ENCODE measurements around the gene ELL2.

ELL2 gene

GRCh38 chr5:95899006-95899405, 62.6 kb downstream of the ELL2 start:
- peaks cover 32% of the 10 kb centered on the region for H3K36me3 Mint-ChIP-seq
- no peaks in the 10 kb centered on the region for H3K9me3 Mint-ChIP-seq
- no peak overlapping the region for H3K27ac Mint-ChIP-seq
- H3K4me3 Mint-ChIP-seq: no peak overlapping the region
- H3K27me3 Mint-ChIP-seq: no peaks in the 10 kb centered on the region
- no peaks in the 10 kb centered on the region for H3K4me1 Mint-ChIP-seq

GRCh38 chr5:95895771-95896170, 65.9 kb downstream of the ELL2 start:
- no peaks in the 10 kb centered on the region for H3K27me3 Mint-ChIP-seq

GRCh38 chr5:95895251-95895650, 66.4 kb downstream of the ELL2 start:
- no peaks in the 10 kb centered on the region for H3K9me3 Mint-ChIP-seq
- H3K27ac Mint-ChIP-seq: no peak overlapping the region
- H3K36me3 Mint-ChIP-seq: peaks cover 28% of the 10 kb centered on the region

More at GRCh38 chr5:95895771-95896170, 65.9 kb downstream of the ELL2 start:
- Mint-ChIP-seq H3K36me3 (peaks cover 26% of the 10 kb centered on the region), H3K4me1 (no peaks in the 10 kb centered on the region), H3K4me3 (no peak overlapping the region), H3K27ac (no peak overlapping the region), H3K9me3 (no peaks in the 10 kb centered on the region)

GRCh38 chr5:95892784-95893354, 68.8 kb downstream of the ELL2 start:
- Mint-ChIP-seq H3K27me3 (no peaks in the 10 kb centered on the region), H3K27ac (no peak overlapping the region), H3K36me3 (peaks cover 28% of the 10 kb centered on the region), H3K4me1 (no peaks in the 10 kb centered on the region), H3K4me3 (no peak overlapping the region), H3K9me3 (no peaks in the 10 kb centered on the region)

More at GRCh38 chr5:95895251-95895650, 66.4 kb downstream of the ELL2 start:
- H3K4me1 Mint-ChIP-seq: no peaks in the 10 kb centered on the region
- H3K4me3 Mint-ChIP-seq: no peak overlapping the region
- H3K27me3 Mint-ChIP-seq: no peaks in the 10 kb centered on the region

- H3K4me3 Mint-ChIP-seq: no peak overlapping the region
- no peak overlapping the region for H3K27ac Mint-ChIP-seq
- no peaks in the 10 kb centered on the region for H3K27me3 Mint-ChIP-seq
- H3K4me1 Mint-ChIP-seq: no peaks in the 10 kb centered on the region
- no peaks in the 10 kb centered on the region for H3K9me3 Mint-ChIP-seq
- H3K36me3 Mint-ChIP-seq: peaks cover 24% of the 10 kb centered on the region
Measured at GRCh38 chr5:95891499-95891898, 70.2 kb downstream of the ELL2 start.

- Mint-ChIP-seq H3K9me3 (no peaks in the 10 kb centered on the region), H3K4me3 (no peak overlapping the region), H3K27ac (no peak overlapping the region), H3K4me1 (no peaks in the 10 kb centered on the region), H3K27me3 (no peaks in the 10 kb centered on the region), H3K36me3 (peaks cover 12% of the 10 kb centered on the region)
Measured at GRCh38 chr5:95889076-95889475, 72.6 kb downstream of the ELL2 start.

- Mint-ChIP-seq H3K4me1 (no peaks in the 10 kb centered on the region), H3K27me3 (no peaks in the 10 kb centered on the region), H3K4me3 (no peak overlapping the region), H3K9me3 (no peaks in the 10 kb centered on the region), H3K27ac (no peak overlapping the region), H3K36me3 (peaks cover 12% of the 10 kb centered on the region)
Measured at GRCh38 chr5:95887977-95888376, 73.7 kb downstream of the ELL2 start.

- no peak overlapping the region for H3K27ac Mint-ChIP-seq
Measured at GRCh38 chr5:95886340-95887044, 75.2 kb downstream of the ELL2 start.

GRCh38 chr5:95884511-95884910, 77.1 kb downstream of the ELL2 start:
- Mint-ChIP-seq H3K27ac (no peak overlapping the region), H3K4me3 (no peak overlapping the region), H3K36me3 (peaks cover 5% of the 10 kb centered on the region), H3K9me3 (no peaks in the 10 kb centered on the region), H3K27me3 (no peaks in the 10 kb centered on the region), H3K4me1 (no peaks in the 10 kb centered on the region)

More at GRCh38 chr5:95886340-95887044, 75.2 kb downstream of the ELL2 start:
- H3K9me3 Mint-ChIP-seq: no peaks in the 10 kb centered on the region
- H3K4me1 Mint-ChIP-seq: no peaks in the 10 kb centered on the region
- H3K36me3 Mint-ChIP-seq: peaks cover 12% of the 10 kb centered on the region
- no peaks in the 10 kb centered on the region for H3K27me3 Mint-ChIP-seq
- no peak overlapping the region for H3K4me3 Mint-ChIP-seq

- H3K27me3 Mint-ChIP-seq: no peaks in the 10 kb centered on the region
- H3K9me3 Mint-ChIP-seq: no peaks in the 10 kb centered on the region
- no peak overlapping the region for H3K4me3 Mint-ChIP-seq
- no peaks in the 10 kb centered on the region for H3K4me1 Mint-ChIP-seq
- peaks cover 4% of the 10 kb centered on the region for H3K36me3 Mint-ChIP-seq
- no peak overlapping the region for H3K27ac Mint-ChIP-seq
Measured at GRCh38 chr5:95884017-95884325, 77.7 kb downstream of the ELL2 start.

GRCh38 chr5:95883185-95884016, 78.2 kb downstream of the ELL2 start:
- no peak overlapping the region for H3K4me3 Mint-ChIP-seq
- H3K36me3 Mint-ChIP-seq: peaks cover 3% of the 10 kb centered on the region
- no peaks in the 10 kb centered on the region for H3K27me3 Mint-ChIP-seq
- no peak overlapping the region for H3K27ac Mint-ChIP-seq
- no peaks in the 10 kb centered on the region for H3K4me1 Mint-ChIP-seq
- no peaks in the 10 kb centered on the region for H3K9me3 Mint-ChIP-seq

GRCh38 chr5:95881833-95882232, 79.8 kb downstream of the ELL2 start:
- no peak overlapping the region for H3K27ac Mint-ChIP-seq
- no peak overlapping the region for H3K4me3 Mint-ChIP-seq
- H3K36me3 Mint-ChIP-seq: no peaks in the 10 kb centered on the region
- no peaks in the 10 kb centered on the region for H3K27me3 Mint-ChIP-seq
- H3K4me1 Mint-ChIP-seq: no peaks in the 10 kb centered on the region
- no peaks in the 10 kb centered on the region for H3K9me3 Mint-ChIP-seq

- no peaks in the 10 kb centered on the region for H3K4me1 Mint-ChIP-seq
- H3K27me3 Mint-ChIP-seq: no peaks in the 10 kb centered on the region
- H3K9me3 Mint-ChIP-seq: no peaks in the 10 kb centered on the region
- H3K27ac Mint-ChIP-seq: no peak overlapping the region
- H3K4me3 Mint-ChIP-seq: no peak overlapping the region
- no peaks in the 10 kb centered on the region for H3K36me3 Mint-ChIP-seq
Measured at GRCh38 chr5:95880081-95880926, 81.3 kb downstream of the ELL2 start.

GRCh38 chr5:95879661-95880060, 82.0 kb downstream of the ELL2 start:
- Mint-ChIP-seq H3K4me3 (no peak overlapping the region), H3K4me1 (no peaks in the 10 kb centered on the region), H3K27ac (no peak overlapping the region), H3K27me3 (no peaks in the 10 kb centered on the region), H3K36me3 (no peaks in the 10 kb centered on the region), H3K9me3 (no peaks in the 10 kb centered on the region)
